SIG-M5 treated with dmso at 0.1 percent for 504 hours (cell line): ENCODE results near the gene MYOF.
"Not testable (repeated sequence)": the region's sequence is repeated elsewhere in the genome, so short reads cannot be mapped to it uniquely, and the experiment has no call there.

Experiments used
- DNase-seq: peaks from one replicate; lab custom pipeline; 2025; ENCODE audit not compliant: unreplicated experiment; lab: John Stamatoyannopoulos, UW

MYOF gene

DNA sequence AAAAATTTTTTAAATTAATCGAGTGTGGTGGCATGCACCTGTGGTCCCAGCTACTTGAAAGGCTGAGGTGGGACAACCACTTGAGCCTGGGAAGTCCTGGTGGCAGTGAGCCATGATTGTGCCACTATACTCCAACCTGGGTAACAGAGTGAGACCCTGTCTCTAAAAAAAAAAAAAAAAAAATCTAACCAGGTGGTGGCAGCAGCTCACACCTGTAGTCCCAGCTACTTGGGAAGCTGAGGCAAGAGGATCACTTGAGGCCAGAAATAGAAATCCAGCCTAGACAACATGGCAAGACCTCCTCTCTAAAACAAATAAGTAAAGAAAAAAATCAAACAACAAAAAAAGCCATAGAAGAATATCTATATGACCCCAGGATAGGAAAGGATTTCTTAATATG is 3.6 kb upstream of the MYOF start:
- no peak for DNase-seq

DNA sequence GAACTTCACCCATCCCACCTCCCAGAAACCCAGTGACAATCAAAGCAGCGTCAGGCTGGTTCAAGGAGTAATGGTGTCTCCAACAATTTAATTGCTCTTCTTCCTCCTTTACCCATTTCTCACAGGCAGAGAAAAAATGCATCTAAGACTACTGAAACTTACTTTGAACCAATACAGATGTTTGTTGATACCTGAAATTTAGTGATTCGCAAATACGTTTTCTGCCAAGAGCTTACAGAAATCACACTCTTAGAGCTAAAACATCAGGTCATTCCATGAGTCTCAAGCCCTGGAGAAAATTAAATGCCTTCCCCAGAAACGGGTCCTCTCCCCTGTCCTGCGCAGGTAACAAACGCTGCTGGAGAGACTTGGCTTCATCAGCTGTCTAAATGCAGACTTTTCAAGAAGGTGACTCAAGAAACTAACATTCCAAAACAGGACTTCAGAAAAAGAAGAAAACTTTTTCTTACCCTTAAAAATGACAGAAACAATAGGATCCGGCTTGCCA is 443 bp downstream of the MYOF start:
- no peak for DNase-seq

DNA sequence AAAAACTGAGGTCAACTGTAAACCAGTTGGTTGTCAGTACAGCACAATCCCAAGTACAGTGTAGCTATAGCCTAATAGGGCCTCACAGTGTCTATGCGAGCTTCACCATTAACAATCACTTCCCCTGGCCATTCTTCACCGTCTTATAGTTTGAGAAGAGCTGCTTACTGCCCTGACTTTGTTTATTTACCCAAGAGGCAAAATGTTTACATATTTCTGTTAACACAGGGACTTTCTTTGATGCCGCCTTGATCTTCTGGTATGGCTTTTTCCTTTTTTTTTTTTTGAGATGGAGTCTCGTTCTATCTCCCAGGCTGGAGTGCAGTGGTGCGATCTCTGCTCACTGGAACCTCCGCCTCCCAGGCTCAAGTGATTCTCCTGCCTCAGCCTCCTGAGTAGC is 3.3 kb downstream of the MYOF start:
- no peak for DNase-seq

DNA sequence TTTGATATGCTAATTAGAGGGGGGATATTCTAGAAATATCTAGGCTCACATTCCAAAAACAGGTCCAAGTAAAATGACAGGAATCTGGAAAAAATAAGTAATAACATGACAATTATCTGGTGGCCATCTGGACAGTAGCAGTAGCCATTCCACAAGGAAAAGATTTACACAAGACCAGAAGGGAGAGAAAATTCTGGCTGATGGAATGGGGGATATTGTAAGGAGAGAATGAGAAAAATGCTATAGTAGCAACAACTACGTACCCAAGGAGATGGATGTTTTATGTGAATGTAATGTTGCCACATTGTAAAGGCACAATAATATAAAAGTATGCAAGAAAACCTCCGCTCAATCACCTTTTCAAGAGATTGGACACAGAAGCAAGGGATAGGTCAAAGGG is 5.4 kb downstream of the MYOF start:
- no peak for DNase-seq

DNA sequence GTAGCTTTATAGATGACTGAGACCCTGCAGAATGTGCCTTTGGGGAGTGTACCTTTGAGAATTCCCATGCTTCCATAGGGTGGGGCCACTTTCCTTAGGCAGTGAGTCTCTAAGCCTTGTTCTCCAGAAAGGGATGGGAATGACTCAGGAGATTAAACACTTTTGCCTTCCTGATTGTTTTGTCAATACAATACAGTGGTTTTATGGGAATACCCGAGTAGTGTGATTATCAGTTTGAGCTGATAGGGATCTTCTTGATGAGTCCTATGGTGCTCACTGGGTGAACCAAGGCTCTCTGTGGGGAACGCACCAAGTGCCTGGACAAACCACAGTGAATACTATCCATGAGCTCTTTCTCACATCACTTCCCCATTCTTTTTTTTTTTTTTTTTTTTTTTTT is 6.3 kb downstream of the MYOF start:
- peak; percentile 8 for DNase-seq

DNA sequence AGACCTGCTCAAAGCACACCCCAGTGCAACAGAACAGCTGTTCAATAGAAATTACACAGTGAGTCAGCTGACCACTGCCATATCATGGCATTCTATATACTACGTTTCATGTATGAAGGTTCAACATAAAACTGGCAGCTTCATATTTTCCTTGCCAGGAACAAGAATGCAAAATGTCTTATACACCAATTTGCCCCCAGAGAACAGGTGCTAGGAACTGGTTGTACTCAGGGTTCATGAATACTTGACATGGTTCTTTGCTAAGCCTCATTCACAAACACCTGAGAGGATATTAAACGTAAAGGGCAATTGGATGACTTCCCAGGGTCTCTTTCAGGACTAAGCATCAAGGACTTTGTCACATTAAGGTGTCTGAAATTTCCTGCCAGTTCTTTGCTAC is 6.9 kb downstream of the MYOF start:
- DNase-seq = no peak

DNA sequence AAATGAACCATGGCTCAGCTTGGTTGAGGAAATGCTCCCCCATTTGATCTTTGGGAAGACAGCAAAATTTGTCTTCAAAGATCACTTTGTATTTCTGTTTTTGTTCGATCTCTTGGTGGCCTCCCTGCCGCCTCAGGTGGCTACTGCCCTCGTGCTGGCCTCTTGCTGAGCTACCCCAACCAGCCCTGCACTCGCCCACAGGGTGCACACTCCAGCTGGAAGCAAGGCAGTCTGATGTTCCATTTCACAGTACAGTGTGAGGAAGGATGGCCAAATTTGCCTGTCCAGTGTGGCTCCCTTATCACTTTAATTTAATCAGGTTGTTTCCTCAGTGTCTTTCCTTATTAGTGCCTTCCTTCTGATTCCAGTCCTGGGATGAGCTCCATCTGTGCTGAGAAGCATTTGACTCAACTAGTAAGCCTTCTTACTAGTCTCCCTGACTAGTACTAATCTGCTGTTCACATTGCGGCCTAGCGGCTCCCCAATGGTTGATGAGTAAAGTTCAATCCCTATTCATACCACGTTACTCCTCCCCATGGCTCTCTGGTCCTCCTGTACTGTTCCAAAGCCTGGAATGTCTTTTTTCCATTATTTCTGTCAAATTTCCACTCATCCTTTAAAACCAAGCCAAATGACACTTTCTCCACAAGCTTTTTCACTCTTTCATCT is 8.2 kb downstream of the MYOF start:
- no peak for DNase-seq

DNA sequence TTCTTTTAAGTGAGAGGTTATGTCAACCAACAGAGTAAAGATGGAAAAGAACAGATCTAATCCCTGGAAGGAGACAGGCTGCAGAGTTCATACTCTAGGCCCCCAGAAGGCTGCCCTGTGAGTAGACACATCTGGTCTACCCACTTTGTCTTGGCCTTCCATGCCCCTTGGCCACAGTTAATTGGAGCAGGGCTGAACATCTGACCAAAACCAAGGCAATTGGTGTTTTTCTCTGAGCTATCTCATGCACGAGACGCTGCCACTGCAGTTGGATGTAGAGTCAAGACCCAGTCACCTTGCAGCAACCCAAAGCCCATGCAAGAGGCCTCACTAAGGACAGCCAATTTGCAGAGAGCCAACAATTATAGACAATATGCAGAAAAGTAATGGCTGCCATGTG is 9.0 kb downstream of the MYOF start:
- DNase-seq = no peak

DNA sequence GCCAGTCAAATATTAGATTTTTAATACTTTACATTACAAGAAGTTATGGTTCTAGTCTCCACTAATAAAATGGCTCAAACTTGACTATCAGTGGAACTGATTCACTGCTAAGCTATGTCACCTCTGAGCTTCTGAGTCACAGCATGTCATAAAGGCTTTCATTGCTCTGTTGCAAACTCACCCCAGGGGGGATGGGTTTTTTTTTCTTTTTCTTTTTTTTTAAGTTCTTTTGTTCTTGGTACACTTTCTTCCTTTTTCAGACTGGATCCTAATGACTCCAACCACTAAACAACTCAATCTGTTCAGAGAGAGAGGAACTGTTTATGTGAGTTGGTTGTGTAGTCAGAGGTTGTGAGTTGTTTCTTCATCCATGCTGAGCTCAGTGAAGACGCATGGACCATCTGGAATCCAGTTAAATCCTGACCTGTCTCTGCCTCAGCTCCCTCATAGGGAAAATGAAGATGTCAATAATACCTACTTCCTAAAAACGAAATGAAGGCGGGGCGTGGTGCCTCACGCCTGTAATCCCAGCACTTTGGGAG is 11.0 kb downstream of the MYOF start:
- DNase-seq = peak; percentile 64

DNA sequence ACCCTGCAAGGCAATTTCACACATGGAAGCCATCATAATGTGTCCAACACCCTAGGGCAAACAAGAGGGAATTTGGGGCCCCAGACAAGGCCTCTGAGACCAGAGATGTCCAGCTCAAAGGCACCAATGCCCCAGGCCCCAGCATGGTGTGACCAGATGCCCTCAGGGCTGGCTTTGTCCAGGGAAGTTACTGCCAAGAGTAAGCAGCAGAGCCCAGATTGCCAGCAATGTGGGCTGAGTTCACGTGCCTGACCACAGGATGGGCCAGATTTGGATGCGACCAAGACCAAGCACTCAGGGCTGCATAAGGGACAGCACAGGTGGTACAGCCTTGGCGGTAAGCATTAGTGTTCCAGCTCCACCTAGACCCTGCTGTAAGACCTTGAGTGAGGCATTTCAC is 12.7 kb downstream of the MYOF start:
- no peak for DNase-seq

DNA sequence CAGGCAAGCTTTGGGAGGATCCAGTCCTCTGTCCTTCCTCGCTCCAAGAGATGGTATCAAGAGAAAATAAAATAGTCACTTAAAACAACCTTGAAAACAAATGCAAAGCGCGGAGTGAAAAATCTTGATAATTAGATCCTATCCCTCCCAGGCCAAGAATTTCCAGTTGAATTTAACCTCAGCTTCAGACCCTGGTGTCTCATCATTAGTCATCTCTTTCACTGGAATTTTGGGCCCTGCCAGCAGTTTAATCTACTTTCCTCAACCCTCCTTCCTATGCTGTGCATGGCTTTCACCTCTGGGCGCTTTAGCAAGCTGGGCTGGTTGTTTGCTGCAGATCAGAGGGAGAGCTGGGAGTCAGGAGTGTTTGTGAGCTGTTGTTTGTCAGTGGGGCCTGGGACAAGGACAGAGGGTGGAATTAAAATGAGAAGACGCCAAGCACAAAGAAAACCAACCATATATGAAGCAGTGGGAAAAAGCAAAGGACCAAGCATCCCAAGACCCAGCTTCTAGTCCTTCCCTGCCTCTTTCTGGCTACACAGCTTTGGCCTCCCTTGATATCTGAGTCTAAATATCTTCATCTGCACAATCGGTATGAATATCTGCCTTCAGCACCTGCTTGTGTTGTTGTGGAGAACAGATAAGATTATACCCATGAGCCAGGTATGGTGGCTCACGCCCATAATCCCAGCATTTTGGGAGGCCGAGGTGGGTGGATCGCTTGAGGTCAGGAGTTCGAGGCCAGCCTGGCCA is 13.5 kb downstream of the MYOF start:
- DNase-seq = peak; percentile 8

DNA sequence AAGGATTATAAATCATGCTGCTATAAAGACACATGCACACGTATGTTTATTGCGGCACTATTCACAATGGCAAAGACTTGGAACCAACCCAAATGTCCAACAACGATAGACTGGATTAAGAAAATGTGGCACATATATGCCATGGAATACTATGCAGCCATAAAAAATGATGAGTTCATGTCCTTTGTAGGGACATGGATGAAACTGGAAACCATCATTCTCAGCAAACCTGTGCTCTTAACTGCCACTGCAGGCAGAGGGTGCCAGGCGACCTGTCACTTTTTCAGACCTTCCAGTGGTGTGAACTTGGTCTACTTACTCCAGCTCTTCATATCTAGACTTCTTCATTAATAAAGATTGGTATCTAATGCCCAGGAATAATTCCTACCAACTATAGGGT is 14.5 kb downstream of the MYOF start:
- not testable (repeated sequence) for DNase-seq

DNA sequence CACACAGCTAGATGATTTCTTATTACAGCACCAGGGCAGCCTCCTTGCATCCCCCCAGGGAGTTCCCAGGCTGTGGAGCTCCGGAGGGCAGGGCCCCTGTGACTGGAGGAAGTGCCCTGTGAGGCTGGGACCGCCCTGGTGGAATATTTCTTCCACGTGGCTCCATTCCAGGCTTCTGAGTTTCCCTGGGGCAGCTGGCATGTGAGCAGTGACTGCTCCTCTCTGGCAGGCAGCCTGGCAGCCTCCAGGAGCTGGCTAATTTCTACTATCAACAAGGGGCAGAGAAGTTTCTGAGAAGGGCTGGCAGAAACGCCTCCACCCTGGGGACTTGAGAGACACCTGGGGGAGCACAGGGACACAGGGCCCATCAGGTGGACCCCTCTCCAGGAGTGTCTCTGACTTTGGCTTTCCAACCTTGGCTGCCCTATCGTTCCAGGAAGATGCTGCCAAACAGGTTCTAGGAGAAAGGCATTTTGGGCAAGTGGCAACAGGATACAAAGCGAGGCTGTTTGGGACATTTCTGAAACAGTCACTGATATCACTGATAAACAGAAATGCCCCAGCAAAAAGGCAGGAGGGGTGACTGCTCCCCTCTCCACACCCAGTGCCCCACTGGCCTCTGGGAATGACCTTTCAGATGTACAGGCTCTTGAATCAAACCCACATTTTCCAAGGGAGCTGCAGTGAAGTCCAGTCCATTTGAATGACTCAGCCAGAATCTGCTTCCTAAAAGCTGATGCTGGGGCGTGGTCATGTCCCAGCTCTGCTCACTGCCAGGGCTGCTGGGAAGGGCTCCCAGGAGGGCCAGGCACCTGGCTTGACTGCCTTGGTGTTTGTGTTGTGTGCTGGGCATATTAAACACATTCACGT is 16.1 kb downstream of the MYOF start:
- DNase-seq = peak; percentile 78

DNA sequence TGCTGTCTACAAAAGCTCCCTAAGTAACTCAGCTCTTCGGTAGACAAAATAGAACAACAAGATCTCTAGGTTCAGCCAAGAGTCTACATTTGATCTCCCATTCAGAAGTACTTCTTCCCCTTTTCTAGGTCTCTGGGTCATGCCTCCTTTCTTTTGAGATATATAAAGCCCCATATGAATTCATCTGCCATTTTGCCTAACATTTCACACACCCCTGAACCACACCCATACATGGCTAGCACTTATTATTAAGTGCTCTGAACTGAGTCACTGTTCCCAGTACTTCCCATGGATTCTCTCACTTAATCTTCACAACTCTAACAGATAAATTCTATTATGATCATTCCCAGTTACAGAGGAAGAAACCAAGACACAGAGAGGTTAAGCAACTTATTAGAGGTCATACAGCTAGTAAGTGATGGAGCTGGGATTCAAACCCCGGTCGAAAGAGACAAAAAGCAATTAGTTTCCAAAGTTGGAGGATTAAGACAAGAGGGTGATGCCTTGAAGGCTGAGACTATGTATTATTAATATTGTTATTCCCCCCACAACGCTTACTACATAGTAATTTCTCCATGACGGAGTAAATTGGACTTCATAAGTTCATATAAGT is 17.3 kb downstream of the MYOF start:
- DNase-seq = peak; percentile 41

DNA sequence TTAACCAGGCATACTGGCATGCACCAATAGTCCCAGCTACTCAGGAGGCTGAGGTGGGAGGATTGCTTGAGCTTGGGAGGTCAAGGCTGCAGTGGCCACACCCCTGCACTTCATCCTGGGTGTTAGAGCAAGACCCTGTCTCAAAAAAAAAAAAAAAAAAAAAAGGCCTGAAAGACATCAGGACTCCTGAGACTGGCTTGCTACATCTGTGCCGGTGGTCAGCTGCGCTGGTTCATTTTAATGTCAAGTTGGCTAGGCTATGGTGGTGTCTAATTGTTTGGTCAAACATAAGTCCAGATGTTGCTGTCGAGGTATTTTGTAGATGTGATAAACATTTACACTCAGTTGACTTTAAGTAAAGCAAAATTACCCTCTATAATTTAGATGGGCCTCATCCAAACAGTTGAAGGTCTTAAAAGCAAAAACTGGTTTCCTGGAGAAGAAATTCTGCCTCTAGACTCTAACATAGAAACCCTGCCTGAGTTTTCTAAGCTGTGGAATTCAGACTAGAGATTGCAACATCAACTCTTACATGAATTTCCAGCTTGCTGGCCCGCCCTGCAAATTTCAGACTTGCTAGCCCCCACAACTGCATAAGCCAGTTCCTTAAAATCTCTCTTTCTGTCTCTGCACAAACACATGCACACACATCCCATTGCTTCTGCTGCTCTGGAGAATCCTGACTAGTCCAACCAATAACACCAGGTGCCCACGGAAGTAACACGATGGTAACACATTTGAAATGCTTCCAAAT is 18.2 kb downstream of the MYOF start:
- peak; percentile 89 for DNase-seq

DNA sequence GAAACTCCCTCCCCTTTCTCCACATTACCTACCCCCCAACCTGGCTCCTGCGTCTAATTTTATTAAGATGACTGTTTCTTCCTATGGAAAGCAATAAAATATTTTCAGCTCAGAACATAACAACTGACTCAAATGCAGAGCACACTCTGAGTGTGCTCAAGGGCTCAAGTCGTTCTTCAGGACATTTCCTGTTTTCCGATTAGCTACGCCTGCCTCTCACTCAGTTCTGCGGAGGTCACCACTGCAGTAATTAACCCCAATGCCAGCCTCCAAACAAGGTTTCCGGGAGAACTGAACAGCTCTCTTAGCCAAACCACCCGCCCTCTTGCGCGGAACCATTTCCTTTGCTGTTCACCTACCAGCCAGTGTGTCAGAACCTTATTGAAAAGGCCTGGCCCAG is 19.3 kb downstream of the MYOF start:
- DNase-seq = peak; percentile 39

DNA sequence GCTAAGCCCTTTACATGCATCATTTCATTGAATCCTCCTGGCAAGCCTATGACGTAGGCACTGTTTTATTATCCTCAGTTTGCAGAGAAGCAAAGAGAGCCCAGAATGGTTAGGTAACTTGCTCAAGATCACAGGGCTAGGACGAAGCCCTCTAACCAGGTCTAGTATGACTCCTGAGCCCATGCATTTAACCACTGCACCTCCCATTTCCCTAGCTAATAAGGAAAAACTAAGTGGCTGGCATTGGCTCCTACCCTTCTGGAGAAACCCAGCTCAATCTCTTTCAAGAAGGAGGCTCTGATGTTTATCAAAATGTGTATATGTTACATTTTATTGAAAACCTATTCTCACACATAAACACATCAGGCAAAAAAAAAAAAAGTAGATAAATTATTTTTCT is 19.8 kb downstream of the MYOF start:
- no peak for DNase-seq

DNA sequence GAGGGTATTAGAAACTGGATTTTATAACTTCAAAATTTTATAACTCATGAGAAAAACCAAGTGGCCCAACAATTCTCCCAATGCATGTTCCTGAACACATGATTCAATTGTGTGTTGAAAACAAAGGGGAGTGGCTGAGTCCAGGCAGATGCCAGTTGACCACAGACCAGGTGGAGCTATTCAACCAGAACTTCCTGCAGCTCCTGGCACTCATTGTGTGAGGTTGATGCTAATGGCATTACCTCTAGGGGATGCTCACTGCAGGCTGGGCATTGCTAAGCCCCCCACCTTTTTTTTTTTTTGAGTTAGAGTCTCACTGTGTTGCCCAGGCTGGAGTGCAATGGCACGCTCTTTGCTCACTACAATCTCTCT is 20.3 kb downstream of the MYOF start:
- no peak for DNase-seq

DNA sequence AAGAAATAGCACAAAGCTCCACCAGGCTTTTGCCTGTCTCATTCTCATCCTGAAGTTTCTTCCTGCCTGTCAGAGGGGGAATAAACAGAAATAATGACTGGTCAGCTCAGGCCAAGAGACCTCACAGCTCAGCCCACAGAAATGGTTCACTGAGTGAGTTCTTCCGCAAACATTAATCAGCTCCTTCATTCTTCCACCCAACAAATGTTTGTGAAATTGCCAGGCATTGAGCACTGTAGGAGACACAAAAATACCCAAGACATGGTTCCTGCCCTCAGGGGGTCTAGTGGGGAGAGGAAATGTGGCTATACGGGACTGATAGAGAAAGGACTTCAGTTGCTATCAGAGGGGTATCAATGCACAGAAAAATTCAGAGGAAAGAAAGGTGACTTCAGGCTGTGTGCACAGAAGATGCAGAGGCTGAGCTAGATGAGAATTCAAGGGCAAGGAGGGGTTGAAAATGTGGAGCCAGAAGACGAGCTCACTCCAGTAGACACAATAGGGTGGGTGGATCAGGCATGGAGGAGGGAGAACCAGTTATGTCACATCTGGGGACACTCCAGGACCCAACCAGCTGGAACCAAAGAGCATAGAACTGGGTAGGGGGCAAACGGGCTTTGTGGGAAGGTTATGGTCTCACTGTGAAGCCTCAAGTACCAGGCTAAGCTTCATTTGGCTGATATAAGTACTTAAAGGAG is 20.9 kb downstream of the MYOF start:
- no peak for DNase-seq

DNA sequence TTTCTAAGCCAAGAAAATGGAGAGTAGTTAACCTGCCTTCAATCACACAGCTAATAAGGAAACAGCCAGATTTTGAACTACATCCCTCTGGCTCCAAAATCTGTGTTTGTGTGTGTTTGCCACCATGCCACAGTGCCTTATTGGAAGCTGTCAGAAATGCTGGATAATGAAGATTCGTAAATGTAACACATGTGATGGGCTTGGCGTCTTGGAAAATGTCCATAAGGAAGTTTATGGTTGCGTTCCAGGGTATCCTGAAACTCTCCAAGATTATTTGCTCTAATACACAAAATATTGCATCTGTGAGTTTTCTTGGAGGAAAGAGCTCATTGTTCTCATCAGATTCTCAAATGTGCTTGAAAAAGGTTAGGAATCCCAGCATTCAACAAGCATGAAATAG is 22.7 kb downstream of the MYOF start:
- DNase-seq = no peak
